H7 (cell line): ENCODE measurements around the gene ZNF846. TPM values are rescaled to one million over a fixed set of nuclear protein-coding genes. Genes with fewer than 3 reads are reported as not detected.
"Not testable (repeated sequence)": the region's sequence is repeated elsewhere in the genome, so short reads cannot be mapped to it uniquely, and the experiment has no call there.

ENCODE experiments used
- DNase-seq: peaks from one replicate; pipeline ENCODE4 v3.0.0; 2012
- H3K27me3 ChIP-seq: 2 replicates; pipeline ENCODE4 v1.6.0; 2011; ENCODE audit warnings: mild to moderate bottlenecking, low read length; ENCODE audit not compliant: control insufficient read depth, insufficient read depth
- H3K36me3 ChIP-seq: replicated peaks from 2 replicates; pipeline ENCODE4 v1.5.1; 2011; ENCODE audit warnings: low read length; ENCODE audit not compliant: control insufficient read depth, insufficient read depth
- H3K4me3 ChIP-seq: 2 replicates; pipeline ENCODE4 v1.5.1; 2011; ENCODE audit warnings: low read depth, mild to moderate bottlenecking, control low read depth, low read length, moderate library complexity; ENCODE audit not compliant: insufficient read depth
- total RNA-seq: library from RNA; depleted of rRNA; stranded (reverse); fragments of >200 nt; shearing (Covaris generic); gene quantifications from 2 replicates; pipeline ENCODE4 v1.2.3, GENCODE V29; 2014

The ZNF846 gene
- total RNA-seq, 1 experiment from 2014 or later, result 3.9 TPM

GRCh38 chr19:9791073-9791367 is 22.5 kb upstream of the ZNF846 start:
- H3K27me3 ChIP-seq, H3K4me3 ChIP-seq, DNase-seq, H3K36me3 ChIP-seq: not testable (repeated sequence)

- H3K36me3 ChIP-seq, H3K27me3 ChIP-seq, DNase-seq, H3K4me3 ChIP-seq: not testable (repeated sequence)
Observed at GRCh38 chr19:9789579-9789978, 21.0 kb upstream of the ZNF846 start.

DNA sequence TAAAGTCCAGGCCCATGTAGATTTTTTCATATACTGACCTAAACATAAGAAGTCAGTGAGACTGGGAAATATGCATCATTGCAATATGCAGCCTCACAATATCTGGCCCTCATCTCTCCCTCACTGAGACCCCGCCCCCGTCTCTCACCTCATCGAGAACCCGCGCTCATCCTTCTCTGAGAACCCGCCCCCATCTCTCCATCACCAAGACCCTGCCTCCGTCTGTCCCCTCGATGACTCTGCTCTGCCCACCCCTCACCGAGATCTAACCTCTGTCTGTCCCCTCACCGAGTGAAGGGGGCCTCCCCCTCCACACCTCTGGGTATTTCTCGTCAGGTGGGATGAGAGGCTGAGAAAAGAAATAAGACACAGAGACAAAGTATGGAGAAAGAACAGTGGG is 20.5 kb upstream of the ZNF846 start:
- no peak overlapping the region for H3K4me3 ChIP-seq
- peaks cover 2% of the 10 kb centered on the region for H3K27me3 ChIP-seq
- H3K36me3 ChIP-seq, result no peaks in the 10 kb centered on the region; the same call in 1 of the 2 replicates
- peak; percentile 26 for DNase-seq

DNA sequence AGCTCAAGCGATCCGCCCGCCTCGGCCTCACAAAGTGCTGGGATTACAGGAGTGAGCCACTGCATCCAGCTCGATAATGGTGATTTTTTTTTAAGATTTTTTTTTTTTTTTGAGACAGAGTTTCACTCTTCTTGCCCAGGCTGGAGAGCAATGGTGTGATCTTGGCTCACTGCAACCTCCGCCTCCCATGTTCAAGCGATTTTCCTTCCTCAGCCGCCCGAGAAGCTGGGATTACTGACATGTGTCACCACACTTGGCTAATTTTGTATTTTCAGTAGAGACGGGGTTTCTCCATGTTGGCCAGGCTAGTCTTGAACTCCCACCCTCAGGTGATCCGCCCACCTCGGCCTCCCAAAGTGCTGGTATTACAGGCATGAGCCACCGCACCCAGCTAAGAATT is 20.1 kb upstream of the ZNF846 start:
- H3K36me3 ChIP-seq, H3K27me3 ChIP-seq, H3K4me3 ChIP-seq, DNase-seq: not testable (repeated sequence)

DNA sequence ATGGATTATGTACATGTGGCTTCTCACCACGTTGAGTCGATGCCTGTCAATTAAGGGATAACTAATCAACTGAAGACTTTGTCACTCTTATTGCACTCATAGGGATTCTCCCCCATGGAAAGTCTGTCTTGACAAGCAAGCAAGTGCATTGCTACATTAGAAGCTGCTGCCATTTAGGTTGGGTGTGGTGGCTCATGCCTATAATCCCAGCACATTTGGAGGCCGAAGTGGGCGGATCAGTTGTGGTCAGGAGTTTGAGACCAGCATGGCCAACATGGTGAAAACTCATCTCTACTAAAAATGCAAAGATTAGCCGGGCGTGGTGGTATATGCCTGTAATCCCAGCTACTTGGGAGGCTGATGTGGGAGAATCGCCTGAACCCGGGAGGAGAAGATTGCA is 18.3 kb upstream of the ZNF846 start:
- H3K4me3 ChIP-seq, result peak overlapping the region; percentile 52; the same call in 1 of the 2 replicates
- no peaks in the 10 kb centered on the region for H3K36me3 ChIP-seq
- no peaks in the 10 kb centered on the region for H3K27me3 ChIP-seq
- no peak for DNase-seq

- H3K27me3 ChIP-seq, result no peaks in the 10 kb centered on the region
- peak overlapping the region; percentile 52 for H3K4me3 ChIP-seq
- DNase-seq, result no peak
- H3K36me3 ChIP-seq, result no peaks in the 10 kb centered on the region
Observed at GRCh38 chr19:9786342-9786741, 17.8 kb upstream of the ZNF846 start.

GRCh38 chr19:9785367-9786331 is 17.1 kb upstream of the ZNF846 start:
- Histone ChIP-seq H3K27me3 (no peaks in the 10 kb centered on the region), H3K36me3 (no peaks in the 10 kb centered on the region), H3K4me3 (peak overlapping the region; percentile 52)
- peak; percentile 98 for DNase-seq

- DNase-seq, H3K4me3 ChIP-seq: not testable (repeated sequence)
Observed at GRCh38 chr19:9784163-9784496, 15.6 kb upstream of the ZNF846 start.

GRCh38 chr19:9782338-9782737 is 13.8 kb upstream of the ZNF846 start:
- H3K4me3 ChIP-seq, result no peak overlapping the region
- DNase-seq, result no peak
- no peaks in the 10 kb centered on the region for H3K36me3 ChIP-seq
- H3K27me3 ChIP-seq, result no peaks in the 10 kb centered on the region

More at GRCh38 chr19:9784163-9784496, 15.6 kb upstream of the ZNF846 start:
- not testable (repeated sequence) for H3K27me3 ChIP-seq, H3K36me3 ChIP-seq

DNA sequence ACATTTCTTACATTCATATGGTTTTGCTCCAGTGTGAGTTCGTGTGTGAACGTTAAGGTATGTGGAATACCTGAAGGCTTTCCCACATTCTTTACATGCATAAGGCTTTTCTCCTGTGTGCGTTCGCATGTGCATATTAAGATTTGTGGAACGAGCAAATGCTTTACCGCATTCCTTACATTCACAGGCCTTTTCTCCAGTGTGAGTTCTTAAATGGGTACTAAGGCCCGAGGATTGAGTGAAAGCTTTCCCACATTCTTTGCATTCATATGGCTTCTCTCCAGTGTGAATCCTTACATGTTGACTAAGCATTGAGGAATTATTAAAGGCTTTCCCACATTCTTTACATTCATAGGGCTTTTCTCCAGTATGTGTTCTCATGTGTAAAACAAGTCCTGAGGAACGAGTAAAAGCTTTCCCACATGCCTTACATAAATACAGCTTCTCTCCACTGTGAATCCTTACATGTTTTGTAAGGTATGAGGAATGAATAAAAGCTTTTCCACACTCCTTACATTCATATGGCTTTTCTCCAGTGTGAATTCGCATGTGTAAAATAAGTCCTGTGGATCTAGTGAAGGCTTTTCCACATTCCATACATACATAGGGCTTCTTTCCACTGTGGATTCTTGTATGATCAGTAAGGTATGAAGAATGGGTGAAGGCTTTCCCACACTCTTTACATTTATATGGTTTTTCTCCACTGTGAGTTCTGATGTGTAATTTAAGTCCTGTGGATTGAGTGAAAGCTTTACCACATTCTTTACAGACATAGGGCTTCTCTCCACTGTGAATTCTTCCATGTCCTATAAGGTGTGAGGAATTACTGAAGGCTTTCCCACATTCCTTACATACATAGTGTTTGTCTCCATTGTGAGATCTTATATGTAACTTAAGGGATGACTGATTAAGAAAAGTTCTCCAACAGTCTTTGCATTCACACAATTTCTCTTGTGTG is 10.7 kb downstream of the ZNF846 start:
- Histone ChIP-seq H3K27me3 (no peaks in the 10 kb centered on the region), H3K4me3 (no peak overlapping the region), H3K36me3 (peaks cover 5% of the 10 kb centered on the region)
- DNase-seq, result no peak

GRCh38 chr19:9752701-9753443 is 15.7 kb downstream of the ZNF846 start:
- Histone ChIP-seq H3K4me3 (no peak overlapping the region), H3K36me3 (peaks cover under 1% of the 10 kb centered on the region), H3K27me3 (no peaks in the 10 kb centered on the region)
- no peak for DNase-seq

DNA sequence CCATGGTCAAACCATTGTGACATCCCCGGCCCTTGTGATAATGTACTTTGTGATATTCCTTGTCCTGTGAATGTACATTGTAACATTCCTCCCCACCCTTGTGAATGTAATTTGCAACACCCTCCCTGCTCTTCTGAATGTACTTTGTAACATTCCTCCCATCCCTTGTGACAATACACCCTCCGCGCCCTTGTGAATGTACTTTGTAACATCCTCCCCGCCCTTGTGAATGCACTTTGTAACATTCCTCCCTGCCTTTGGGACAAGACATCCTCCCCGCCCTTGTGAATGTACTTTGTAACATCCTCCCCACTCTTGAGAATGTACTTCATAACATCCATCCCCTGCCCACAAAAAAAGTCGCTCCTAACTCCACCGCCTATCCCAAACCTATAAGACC is 17.1 kb downstream of the ZNF846 start:
- no peaks in the 10 kb centered on the region for H3K36me3 ChIP-seq

DNA sequence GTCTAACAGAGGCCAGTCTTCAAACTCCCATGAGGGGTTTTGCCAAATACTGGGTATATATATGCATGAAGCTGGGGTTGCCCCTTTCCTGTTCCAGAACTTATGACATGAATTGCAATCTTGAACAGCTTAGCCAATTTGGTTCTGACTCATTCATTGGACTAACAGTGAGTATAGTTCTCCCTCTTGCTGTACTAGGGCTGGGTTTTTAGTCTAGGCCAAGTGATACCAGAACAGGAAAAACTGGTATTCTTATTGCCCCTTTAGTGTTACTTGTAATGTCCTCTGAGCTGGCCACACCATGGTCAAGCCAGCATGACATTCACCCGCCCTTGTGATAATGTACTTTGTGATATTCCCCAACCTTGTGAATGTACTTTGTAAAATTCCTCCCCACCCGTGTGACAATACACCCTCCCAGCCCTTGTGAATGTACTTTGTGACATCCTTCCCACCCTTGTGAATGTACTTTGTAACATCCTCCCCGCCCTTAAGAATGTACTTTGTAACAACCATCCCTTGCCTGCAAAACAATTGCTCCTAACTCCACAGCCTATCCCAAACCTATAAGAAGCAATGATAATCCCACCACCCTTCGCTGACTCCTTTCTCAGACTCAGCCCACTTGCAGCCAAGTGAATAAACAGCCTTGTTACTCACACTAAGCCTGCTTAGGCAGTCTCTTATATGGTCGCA is 26.9 kb downstream of the ZNF846 start:
- DNase-seq, result no peak
- Histone ChIP-seq H3K36me3 (no peaks in the 10 kb centered on the region), H3K27me3 (no peaks in the 10 kb centered on the region)

More for the DNA sequence above, 17.1 kb downstream of the ZNF846 start:
- H3K27me3 ChIP-seq, result no peaks in the 10 kb centered on the region
- H3K4me3 ChIP-seq, result no peak overlapping the region
- no peak for DNase-seq

DNA sequence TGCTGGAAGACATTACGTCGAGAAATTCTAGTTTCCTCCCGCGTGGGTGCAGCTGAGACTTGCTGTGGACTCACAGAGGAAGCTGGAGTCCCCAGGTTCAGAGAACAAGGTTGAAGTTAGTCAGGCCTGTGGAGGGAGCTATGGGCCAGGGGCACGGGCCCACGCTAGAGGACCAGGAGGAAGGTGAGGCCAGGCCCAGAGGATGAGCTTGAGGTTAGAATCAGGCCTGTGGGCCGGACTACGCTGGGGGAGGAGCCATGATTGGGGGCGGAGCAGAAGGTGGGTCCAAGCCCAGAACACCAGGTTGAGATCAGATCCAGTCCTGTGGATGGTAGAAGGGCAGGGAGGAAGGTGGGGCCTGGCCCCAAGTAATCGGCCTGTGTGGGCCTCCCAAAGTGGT is 32.6 kb downstream of the ZNF846 start:
- no peaks in the 10 kb centered on the region for H3K27me3 ChIP-seq
- DNase-seq, result peak; percentile 56
- no peaks in the 10 kb centered on the region for H3K36me3 ChIP-seq

More for the DNA sequence above, 26.9 kb downstream of the ZNF846 start:
- no peak overlapping the region for H3K4me3 ChIP-seq

More for the DNA sequence above, 32.6 kb downstream of the ZNF846 start:
- no peak overlapping the region for H3K4me3 ChIP-seq
